GM10266 (cell line): ENCODE measurements around the gene DIO3.

ENCODE experiments used
- DNase-seq: peaks from one replicate; pipeline ENCODE4 v3.0.0; 2012; ENCODE audit errors: extremely low spot score
- TF ChIP-seq, protein P1 (sequence below): IDR thresholded peaks from 2 replicates; pipeline ENCODE4 v1.5.1; 2012; ENCODE audit warnings: mild to moderate bottlenecking, low read depth; ENCODE audit not compliant: control insufficient read depth, insufficient read depth; ENCODE audit errors: missing control alignments

The DIO3 gene

DNA sequence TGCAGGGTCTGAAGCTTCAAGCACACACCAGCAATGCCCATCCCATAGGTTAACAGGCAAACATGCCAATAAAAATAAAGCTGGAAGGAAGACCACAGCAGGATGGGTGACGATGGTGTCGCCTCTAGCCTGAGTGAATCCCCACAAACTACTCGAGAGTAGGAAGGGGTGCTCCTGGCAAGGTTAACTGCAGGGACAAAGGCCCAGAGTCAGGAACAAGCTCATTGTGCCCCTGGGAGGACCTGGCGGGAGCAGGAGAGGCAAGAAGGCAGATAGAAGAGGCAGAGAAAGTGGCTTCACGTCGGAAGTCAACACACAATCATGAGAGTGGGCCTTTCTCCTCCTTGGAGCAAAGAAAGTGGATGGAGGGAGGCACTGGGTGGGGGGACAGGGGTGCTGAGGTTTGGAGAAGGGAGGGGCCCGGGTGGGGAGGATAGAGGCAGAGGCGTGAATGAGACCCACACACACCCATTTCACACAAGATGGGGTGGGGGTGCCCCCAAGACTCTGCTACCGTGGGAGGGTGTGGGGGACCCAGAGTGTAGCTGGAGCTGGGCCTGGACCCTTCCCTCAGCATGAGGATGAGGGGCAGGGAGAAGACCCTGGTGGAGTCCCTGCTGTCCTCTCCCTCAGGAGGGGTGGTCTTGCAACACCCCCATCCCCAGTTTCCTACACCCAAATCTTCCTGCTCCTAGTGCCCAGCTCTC is 43.1 kb downstream of the DIO3 start:
- no peak for DNase-seq
- TF ChIP-seq, protein P1, sequence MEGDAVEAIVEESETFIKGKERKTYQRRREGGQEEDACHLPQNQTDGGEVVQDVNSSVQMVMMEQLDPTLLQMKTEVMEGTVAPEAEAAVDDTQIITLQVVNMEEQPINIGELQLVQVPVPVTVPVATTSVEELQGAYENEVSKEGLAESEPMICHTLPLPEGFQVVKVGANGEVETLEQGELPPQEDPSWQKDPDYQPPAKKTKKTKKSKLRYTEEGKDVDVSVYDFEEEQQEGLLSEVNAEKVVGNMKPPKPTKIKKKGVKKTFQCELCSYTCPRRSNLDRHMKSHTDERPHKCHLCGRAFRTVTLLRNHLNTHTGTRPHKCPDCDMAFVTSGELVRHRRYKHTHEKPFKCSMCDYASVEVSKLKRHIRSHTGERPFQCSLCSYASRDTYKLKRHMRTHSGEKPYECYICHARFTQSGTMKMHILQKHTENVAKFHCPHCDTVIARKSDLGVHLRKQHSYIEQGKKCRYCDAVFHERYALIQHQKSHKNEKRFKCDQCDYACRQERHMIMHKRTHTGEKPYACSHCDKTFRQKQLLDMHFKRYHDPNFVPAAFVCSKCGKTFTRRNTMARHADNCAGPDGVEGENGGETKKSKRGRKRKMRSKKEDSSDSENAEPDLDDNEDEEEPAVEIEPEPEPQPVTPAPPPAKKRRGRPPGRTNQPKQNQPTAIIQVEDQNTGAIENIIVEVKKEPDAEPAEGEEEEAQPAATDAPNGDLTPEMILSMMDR, result no peak

DNA sequence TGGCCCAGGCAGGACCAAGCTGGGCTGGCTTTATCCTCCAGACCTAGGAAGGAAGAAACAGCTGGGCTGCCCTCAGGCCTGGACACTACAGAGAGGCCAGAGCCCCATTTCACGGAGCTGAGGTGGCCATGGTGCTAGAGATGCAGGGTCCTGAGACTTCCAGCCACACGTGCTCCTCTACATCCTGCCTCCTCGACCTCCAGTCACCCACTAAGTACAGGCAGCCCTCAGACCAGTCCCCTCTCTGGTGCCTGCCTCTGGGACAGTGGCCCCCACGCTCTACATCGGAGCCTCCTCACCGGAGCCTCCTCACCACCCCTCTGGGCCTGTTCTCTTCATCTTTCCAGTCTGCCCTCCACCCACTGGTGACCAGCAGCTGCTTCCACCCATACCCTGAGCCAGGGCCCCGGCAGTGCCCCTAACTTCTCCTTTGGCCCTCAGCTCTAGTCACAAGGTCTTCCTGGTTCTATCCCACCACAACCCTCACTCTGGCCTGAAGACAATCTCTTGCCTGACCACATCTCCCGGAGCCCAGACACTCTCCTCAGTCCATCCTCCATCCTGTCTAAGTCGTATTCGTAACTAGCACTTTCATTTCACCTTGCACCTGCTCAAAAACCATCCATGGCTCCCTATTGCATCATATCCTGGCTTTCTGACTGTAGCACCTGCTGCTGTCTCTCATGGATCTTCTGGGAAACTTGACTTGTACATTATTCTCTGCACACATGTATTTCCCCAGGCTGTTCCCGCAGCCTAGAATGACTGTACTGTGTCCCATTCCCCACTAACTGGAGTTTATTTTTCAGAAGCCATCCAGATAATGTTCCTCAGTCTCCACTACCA is 43.9 kb downstream of the DIO3 start:
- TF ChIP-seq, protein P1, result no peak
- no peak for DNase-seq

DNA sequence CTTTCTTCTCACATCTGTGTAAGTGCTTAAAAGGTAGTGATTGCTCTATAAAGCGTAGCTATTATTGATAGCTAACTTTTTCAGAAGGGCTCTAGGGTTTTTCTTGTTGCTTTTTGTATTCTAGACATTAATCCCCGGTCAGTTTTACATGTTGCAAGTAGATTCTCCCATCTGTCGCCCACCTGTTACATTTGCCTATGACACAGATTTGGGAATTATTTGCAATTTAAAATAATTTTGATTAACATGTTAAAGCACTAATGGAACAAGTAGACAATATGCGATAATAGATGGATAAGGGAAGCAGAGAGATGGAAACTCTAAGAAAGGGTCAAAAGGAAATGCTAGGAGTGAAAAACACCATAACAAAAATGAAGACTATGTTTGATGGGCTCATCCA is 44.5 kb downstream of the DIO3 start:
- TF ChIP-seq, protein P1, result no peak
- DNase-seq, result no peak
